ENCODE data around the gene TAPBPL.
"Not testable (repeated sequence)": the region's sequence is repeated elsewhere in the genome, so short reads cannot be mapped to it uniquely, and the experiment has no call there.

The TAPBPL gene, protein sequence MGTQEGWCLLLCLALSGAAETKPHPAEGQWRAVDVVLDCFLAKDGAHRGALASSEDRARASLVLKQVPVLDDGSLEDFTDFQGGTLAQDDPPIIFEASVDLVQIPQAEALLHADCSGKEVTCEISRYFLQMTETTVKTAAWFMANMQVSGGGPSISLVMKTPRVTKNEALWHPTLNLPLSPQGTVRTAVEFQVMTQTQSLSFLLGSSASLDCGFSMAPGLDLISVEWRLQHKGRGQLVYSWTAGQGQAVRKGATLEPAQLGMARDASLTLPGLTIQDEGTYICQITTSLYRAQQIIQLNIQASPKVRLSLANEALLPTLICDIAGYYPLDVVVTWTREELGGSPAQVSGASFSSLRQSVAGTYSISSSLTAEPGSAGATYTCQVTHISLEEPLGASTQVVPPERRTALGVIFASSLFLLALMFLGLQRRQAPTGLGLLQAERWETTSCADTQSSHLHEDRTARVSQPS

DNA sequence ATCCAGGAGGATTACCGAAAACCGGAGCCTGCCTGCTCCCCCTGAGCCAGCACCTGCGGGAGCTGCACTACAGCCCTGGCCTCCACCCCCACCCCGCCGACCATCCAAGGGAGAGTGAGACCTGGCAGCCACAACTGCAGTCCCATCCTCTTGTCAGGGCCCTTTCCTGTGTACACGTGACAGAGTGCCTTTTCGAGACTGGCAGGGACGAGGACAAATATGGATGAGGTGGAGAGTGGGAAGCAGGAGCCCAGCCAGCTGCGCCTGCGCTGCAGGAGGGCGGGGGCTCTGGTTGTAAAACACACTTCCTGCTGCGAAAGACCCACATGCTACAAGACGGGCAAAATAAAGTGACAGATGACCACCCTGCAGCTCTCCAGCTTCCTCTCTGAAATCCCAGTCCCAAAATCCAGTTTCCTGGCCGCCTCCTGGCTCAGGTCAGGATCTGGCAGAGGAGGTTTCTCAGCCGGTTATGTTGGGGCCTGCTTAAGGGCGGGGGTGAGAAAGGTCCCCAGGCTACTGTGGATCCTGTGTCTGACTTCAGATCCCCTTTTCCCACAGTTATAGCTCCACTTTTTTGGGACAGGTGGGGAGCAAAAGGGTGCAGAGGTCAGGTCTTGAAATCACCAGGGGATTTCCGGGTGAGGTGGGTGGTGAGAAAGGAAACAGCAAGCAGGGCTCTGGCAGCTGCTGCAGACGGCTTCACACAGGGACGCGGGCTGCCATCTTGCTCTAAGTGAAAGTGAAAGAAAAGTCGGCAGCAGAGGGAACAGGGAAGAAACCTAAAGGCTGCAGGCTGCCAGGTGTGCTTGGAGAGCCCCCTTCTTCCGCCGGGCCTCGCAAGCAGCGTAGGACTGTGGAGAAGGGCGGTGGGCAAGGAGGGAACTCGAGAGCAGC, at the start of gene TAPBPL:
Gene TAPBPL, plus strand, starts transcription at position 695 of the 897 bp plus-strand sequence. CDS start 207 bp downstream, outside the sequence.
- DNase-seq (ENCODE audit: low read depth) = peak; percentile 75

DNA sequence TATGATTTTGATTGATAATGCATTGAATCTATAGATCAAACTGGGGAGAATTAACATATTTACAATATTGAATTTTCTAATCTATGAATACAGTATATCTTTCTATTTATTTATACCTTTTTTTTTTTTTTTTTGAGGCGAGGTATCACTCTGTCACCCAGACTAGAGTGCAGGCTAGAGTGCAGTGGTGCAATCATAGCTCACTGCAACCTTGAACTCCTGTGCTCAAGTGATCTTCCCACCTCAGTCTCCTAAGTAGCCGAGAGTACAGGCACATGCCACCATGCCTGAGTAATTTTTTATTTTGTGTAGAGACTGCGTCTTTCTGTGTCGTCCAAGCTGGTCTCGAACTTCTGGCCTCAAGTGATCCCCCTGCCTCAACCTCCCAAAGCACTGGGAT, 47.5 kb upstream of the TAPBPL start:
- DNase-seq (ENCODE audit: low read depth) = no peak

GRCh38 chr12:6405963-6406362, 45.9 kb upstream of the TAPBPL start:
- DNase-seq (ENCODE audit: low read depth) = no peak

GRCh38 chr12:6407236-6407954, 44.4 kb upstream of the TAPBPL start:
- DNase-seq (ENCODE audit: low read depth) = no peak

DNA sequence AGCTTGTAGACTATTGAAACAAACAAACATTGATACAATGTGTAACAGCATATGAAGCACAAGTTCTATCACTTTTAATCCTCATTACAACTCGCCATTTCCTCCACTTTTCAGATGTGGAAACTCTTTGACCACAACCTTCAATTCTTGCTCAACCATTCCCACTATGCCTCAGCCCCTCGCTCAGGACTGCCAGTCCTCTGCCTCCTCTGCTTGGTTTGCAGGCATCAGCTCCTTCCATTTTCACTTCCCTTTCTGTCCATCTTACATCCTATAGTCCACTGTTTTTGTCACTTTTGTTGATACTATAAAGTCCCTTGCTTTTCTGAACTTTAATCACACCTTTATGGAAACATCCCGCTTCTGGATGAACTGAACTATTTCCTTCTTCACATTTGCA, 35.2 kb upstream of the TAPBPL start:
- no peak for DNase-seq (ENCODE audit: low read depth)

GRCh38 chr12:6418796-6419195, 33.0 kb upstream of the TAPBPL start:
- no peak for DNase-seq (ENCODE audit: low read depth)

GRCh38 chr12:6420364-6420763, 31.5 kb upstream of the TAPBPL start:
- no peak for DNase-seq (ENCODE audit: low read depth)

- peak; percentile 89 for DNase-seq (ENCODE audit: low read depth)
These were observed 28.4 kb upstream of the TAPBPL start for GRCh38 chr12:6423267-6424007.

GRCh38 chr12:6424008-6424347, 27.9 kb upstream of the TAPBPL start:
- DNase-seq (ENCODE audit: low read depth) = no peak

DNA sequence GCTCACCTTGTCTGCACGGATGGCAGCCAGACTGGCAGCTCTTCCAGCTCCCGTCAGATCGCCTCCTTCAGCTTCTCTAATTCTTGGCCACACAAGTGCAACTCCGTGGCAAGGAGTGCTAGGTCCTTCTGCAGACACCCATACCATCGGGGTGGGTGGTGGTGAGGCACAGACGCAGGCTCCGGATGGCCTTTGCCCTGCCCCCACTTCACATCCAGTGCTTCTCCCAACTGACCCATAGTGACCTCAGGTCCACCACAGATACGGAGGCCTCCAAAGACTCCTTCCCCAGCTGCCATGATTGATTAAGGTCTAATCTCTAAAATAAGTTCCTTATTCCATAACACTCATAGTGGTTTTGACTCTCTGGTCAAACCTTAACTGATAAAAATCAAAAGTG, 27.0 kb upstream of the TAPBPL start:
- no peak for DNase-seq (ENCODE audit: low read depth)

DNA sequence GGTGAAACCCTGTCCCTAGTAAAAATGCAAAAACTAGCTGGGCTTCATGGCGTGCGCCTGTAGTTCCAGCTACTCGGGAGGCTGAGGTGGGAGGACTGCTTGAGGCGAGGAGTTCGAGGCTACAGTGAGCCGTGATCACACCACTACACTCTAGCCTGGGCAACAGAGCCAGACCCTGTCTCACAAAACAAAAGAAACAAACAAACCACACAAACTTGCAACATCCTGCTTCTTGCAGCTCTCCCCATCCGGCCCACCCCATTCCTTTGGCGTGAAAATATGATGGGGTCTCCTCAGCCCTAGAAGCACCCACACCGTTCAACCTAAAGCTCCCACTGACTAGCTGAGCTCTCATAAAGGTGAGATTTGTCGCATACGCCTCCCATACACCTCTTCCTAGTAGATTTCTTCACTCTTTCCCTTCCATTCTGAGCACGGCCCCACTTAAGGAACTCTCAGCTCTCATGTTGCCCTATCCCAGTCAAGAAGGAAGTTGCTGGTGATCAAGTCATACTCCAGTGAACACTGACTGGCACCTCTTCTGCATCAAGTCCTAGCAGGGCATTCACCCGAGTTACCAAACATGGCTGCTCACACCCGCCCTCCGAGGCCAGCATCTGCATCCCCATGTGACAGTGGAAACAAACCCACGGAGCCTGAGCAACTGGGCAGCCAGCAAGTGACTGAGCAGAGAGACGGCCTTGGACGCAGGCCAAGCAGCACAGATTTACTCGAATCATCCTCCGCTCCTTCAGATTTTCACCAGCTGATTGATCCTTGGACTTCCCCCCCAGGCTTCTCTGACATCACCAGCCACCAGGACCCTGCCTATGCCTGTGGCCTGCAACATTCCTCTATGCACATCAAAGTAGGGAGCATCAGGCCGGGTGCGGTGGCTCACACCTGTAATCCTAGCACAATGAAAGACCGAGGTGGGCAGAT, 26.0 kb upstream of the TAPBPL start:
- DNase-seq (ENCODE audit: low read depth) = no peak

DNA sequence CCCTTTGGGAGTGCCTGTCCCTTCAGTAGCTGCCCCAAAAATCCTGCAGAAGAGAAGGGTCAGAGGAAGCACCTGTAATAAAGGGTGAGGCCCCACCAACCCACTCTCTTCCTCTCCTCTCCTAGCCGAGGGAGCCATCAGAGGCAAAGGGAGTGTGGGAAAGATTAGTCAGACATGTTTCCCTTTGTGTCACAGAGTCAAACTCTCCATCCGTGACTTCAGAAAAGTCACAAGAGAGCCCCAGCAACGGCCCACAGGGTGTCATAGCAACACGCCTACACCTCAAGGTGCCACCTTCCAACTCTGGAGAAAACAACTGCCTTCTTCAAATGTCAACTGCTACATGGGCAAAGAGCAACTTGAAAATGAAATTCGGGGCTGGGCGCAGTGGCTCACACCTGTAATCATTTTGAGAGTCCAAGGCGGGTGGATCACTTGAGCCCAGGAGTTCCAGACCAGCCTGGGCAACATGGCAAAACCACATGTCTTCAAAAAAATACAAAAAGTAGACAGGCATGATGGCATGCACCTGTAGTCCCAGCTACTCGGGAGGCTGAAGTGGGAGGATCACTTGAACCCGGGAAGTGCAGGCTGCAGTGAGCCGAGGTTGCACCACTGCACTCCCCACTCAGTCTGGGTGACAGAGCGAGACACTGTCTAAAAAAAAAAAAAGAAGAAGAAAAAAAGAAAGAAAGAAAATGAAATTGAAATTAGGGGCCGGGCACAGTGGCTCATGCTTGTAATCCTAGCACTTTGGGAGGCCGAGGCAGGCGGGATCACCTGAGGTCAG, 24.8 kb upstream of the TAPBPL start:
- DNase-seq (ENCODE audit: low read depth) = no peak

DNA sequence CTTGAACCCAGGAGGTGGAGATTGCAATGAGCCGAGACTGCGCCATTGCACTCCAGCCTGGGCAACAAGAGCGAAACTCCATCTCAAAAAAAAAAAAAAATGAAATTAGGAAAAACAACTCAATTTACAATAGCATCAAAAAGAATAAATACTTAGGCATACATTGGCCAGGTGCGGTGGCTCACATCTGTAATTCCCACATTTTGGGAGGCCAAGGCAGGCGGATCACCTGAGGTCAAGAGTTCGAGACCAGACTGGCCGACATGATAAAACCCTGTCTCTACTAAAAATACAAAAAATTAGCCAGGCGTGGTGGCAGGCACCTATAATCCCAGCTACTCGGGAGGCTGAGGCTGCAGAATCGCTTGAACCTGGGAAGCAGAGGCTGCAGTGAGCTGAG, 24.0 kb upstream of the TAPBPL start:
- DNase-seq (ENCODE audit: low read depth) = not testable (repeated sequence)

- no peak for DNase-seq (ENCODE audit: low read depth)
These were observed 23.5 kb upstream of the TAPBPL start for GRCh38 chr12:6428326-6428725.

DNA sequence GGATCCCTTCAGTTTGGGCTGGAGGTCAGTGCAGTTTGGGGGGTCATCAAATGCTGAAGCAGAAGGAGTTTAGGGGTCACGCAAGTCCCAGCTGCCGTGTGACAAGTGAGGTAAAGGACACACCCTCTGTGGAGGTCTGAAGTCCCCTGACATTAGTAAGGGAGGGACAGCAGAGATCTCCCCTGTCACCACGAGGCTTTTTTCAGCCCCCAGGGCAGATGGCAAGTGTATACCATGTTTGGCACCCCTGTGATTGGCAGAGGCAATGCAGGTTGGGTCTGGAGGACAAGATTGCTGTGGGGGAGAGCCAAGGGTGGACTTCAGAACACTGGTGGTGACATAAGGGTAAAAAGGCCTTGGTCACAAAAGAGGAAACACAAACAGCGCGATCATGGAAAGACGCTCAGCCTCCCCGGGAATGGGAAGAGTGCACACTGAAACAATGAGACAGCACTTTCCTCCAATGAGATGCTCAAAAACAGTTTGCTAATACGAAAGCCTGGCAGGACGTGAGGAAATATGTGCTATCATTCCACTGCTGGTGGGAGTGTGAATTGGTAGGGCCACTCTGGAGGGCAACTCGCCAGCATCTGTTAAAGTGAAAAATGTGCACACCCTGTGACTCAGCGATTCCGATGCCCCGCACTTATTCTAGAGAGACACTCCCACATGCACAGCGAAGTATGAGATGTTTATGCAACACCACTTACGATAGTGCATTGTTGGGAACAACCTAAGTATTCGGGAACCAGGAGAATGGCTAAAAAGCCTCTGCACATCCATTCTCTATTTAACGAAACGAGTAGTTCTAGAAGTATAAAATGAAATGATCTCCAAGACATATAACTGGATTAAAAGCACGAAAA, 21.5 kb upstream of the TAPBPL start:
- peak; percentile 94 for DNase-seq (ENCODE audit: low read depth)

DNA sequence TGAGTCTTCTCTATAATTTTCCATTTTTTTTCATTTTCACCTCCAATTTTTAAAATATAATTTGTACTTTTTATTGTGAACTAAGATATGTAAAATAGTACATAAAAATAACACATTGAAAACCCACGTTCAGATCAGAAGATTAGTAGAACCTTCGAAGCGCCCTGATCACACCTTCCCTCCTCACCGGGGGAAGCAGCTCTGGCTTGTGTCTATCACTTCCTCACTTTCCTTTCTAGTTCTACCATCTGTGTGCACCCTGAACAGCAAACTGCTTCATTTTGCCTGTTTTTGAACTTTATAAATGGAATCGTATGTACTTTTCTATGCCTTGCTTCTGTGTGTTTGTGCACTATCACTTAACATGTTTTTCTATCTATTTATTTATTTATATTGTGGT, 18.9 kb upstream of the TAPBPL start:
- no peak for DNase-seq (ENCODE audit: low read depth)

GRCh38 chr12:6434205-6435140, 17.4 kb upstream of the TAPBPL start:
- no peak for DNase-seq (ENCODE audit: low read depth)

Measured in stromal cell of bone marrow (primary cell).